Measurements from ENCODE around the gene TRAPPC14.

DNA sequence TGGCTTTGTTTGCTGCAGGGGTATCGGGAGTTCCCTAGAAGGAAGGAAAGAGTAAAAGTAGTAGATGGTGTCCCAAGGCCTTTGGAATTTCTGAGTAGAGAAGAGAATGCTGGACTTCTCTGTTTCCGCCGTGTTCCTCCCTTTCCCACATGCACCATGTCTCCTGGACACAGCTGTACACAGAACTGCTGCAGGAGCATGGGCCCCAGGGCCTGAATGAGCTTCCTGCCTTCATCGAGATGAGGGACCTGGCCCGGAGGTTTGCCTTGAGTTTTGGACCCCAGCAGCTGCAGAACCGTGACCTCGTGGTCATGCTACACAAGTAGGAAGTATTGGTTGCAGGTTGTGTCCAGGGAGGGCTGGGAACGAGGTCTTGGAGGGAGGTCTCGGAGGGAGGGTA lies 45.9 kb upstream of the TRAPPC14 start:
- TF ChIP-seq EZH2 (IDR thresholded peaks at IDR 0.05; ENCODE audit: low read length, unreplicated experiment) (no peak), CTCF (conservative IDR thresholded peaks at IDR 0.05; ENCODE audit: low read depth, low read length) (no peak), EZH2phosphoT487 (IDR thresholded peaks at IDR 0.05; ENCODE audit: borderline replicate concordance, low read length) (no peak)
